GM13977 (cell line): ENCODE results near the gene HLTF.
"Not testable (repeated sequence)": the region's sequence is repeated elsewhere in the genome, so short reads cannot be mapped to it uniquely, and the experiment has no call there.

Experiments used
- DNase-seq: peaks from one replicate; pipeline ENCODE4 v3.0.0; 2012; ENCODE audit warnings: low spot score
- in situ Hi-C: fragments of 300-500 bp; cut with MboI; formaldehyde crosslinking; loops from one replicate; pipeline ENCODE4 v1.12.0; 2022; ENCODE audit warnings: low sequenced_read_pairs, low pct_unique_long_range_greater_than_20kb, mixed read lengths, inconsistent platforms; ENCODE audit not compliant: unreplicated experiment
- TF ChIP-seq, protein P1 (sequence below): IDR thresholded peaks from 2 replicates; pipeline ENCODE4 v1.5.1; 2012; ENCODE audit warnings: mild to moderate bottlenecking, control low read depth; ENCODE audit not compliant: insufficient read depth; ENCODE audit errors: extremely low read depth, missing control alignments

HLTF gene

DNA sequence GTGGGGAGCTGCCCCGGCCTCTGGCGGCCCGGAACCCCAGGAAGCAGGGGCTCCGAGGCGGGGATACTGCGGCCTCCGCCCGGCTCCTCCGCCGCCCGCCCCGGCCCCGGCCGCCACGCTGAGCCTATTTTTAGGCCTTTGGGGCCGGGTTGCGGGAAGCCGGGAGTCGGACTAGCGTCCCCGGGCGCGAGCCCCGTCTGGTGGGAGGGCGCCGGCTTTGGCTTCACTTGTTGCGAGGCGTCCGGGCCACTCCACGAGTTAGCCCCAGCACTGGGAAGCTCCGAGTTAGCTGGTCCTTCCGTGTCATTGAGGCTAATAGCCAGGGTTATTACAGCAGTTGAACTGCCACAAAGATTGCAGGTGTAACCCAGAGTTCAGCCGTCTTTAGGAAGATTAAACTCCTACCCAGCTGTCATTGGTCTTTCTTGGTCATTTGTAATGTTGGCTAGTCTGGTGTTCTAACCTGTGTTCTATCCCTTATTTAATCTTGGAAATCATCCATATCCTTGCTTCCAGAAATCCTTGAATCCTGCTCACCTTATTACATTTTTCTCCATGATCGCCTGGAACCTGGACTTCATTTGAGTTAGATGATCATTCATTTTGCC lies 94.2 kb downstream of the HLTF start:
- in situ Hi-C loops: no loop called here
- peak; percentile 50 for DNase-seq
- TF ChIP-seq, protein P1, sequence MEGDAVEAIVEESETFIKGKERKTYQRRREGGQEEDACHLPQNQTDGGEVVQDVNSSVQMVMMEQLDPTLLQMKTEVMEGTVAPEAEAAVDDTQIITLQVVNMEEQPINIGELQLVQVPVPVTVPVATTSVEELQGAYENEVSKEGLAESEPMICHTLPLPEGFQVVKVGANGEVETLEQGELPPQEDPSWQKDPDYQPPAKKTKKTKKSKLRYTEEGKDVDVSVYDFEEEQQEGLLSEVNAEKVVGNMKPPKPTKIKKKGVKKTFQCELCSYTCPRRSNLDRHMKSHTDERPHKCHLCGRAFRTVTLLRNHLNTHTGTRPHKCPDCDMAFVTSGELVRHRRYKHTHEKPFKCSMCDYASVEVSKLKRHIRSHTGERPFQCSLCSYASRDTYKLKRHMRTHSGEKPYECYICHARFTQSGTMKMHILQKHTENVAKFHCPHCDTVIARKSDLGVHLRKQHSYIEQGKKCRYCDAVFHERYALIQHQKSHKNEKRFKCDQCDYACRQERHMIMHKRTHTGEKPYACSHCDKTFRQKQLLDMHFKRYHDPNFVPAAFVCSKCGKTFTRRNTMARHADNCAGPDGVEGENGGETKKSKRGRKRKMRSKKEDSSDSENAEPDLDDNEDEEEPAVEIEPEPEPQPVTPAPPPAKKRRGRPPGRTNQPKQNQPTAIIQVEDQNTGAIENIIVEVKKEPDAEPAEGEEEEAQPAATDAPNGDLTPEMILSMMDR: no peak

GRCh38 chr3:148991219-148992026 lies 94.9 kb downstream of the HLTF start, which contains the start of gene GYG1:
GYG1 (plus strand) TSS chr3:148991540; CDS start chr3:148991641, 101 bp downstream.
- in situ Hi-C loops: no loop called here
- peak; percentile 93 for DNase-seq
- TF ChIP-seq, protein P1: peak; percentile 58

DNA sequence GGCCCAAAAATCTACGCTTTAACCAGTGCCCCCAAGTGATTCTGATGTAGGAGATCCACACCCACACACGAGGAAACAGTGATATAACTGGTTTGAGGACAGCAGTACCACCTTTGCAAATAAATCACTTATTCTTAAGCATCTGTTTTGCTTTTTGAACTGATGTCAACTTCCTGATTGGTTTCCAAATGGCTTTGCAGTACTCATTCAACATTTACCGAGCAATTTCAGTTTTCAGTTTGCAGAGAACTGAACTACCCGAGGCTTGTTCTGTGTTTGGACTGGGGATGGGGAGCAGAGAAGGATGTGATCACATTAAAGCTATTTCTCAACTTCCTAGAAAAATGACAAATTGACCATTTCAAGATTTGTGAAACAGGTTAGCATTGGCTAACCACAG lies 96.1 kb downstream of the HLTF start:
- TF ChIP-seq, protein P1: no peak
- in situ Hi-C loops: no loop called here
- DNase-seq: peak; percentile 63

GRCh38 chr3:148987551-148987950 lies 98.8 kb downstream of the HLTF start:
- in situ Hi-C loops, DNase-seq: not testable (repeated sequence)

GRCh38 chr3:148981273-148981672 lies 105.1 kb downstream of the HLTF start:
- TF ChIP-seq, protein P1: no peak
- DNase-seq: no peak
- in situ Hi-C loops: no loop called here
